Hematopoietic multipotent progenitor cell treated with erythropoietin and hydrocortisone succinate and interleukin-3 and kit ligand, for 17 days (in vitro differentiated cells): ENCODE measurements around the gene CRTAC1.

Experiments used
- DNase-seq: peaks from one replicate; pipeline ENCODE4 v3.0.0-alpha.2; 2015; ENCODE audit warnings: low spot score

The CRTAC1 gene

GRCh38 chr10:97896756-97897358, 133.6 kb downstream of the CRTAC1 start:
- DNase-seq = no peak

GRCh38 chr10:97895915-97896314, 134.5 kb downstream of the CRTAC1 start:
- DNase-seq = no peak

- no peak for DNase-seq
Observed at GRCh38 chr10:97895084-97895483, 135.3 kb downstream of the CRTAC1 start.

GRCh38 chr10:97894092-97894491, 136.3 kb downstream of the CRTAC1 start:
- no peak for DNase-seq

GRCh38 chr10:97892939-97893338, 137.5 kb downstream of the CRTAC1 start:
- DNase-seq = no peak

- no peak for DNase-seq
Observed at GRCh38 chr10:97892506-97892905, 137.9 kb downstream of the CRTAC1 start.

GRCh38 chr10:97891497-97892167, 138.8 kb downstream of the CRTAC1 start:
- no peak for DNase-seq

GRCh38 chr10:97889461-97890265, 140.8 kb downstream of the CRTAC1 start:
- no peak for DNase-seq

GRCh38 chr10:97888641-97889262, 141.7 kb downstream of the CRTAC1 start:
- no peak for DNase-seq

GRCh38 chr10:97888134-97888533, 142.3 kb downstream of the CRTAC1 start:
- DNase-seq = no peak

GRCh38 chr10:97887399-97887798, 143.0 kb downstream of the CRTAC1 start:
- DNase-seq = no peak

- DNase-seq = no peak
Observed at GRCh38 chr10:97886286-97886685, 144.1 kb downstream of the CRTAC1 start.

- DNase-seq = no peak
Observed at GRCh38 chr10:97883092-97883485, 147.3 kb downstream of the CRTAC1 start.

- no peak for DNase-seq
Observed at GRCh38 chr10:97882142-97883091, 148.0 kb downstream of the CRTAC1 start.

GRCh38 chr10:97880109-97880508, 150.3 kb downstream of the CRTAC1 start:
- no peak for DNase-seq

- no peak for DNase-seq
Observed at GRCh38 chr10:97879241-97879640, 151.2 kb downstream of the CRTAC1 start.

GRCh38 chr10:97876402-97876801, 154.0 kb downstream of the CRTAC1 start:
- no peak for DNase-seq

- DNase-seq = no peak
Observed at GRCh38 chr10:97875391-97875790, 155.0 kb downstream of the CRTAC1 start.

GRCh38 chr10:97874332-97874731, 156.1 kb downstream of the CRTAC1 start:
- no peak for DNase-seq

- DNase-seq = no peak
Observed at GRCh38 chr10:97873569-97873968, 156.9 kb downstream of the CRTAC1 start.

GRCh38 chr10:97870990-97871389, 159.4 kb downstream of the CRTAC1 start:
- DNase-seq = no peak
